Dedifferentiated amniotic fluid mesenchymal stem cell (primary cell): ENCODE measurements around the gene ANO5.

Experiments used
- DNase-seq: peaks from one replicate; pipeline ENCODE4 v3.0.0-alpha.2; 2016; ENCODE audit errors: extremely low spot score

Gene ANO5

GRCh38 chr11:22192642-22193347, at the start of gene ANO5:
TSS of gene ANO5 (plus strand) at chr11:22193085. CDS start at chr11:22193493, 408 bp downstream.
- DNase-seq: no peak

GRCh38 chr11:22151649-22152197, 41.2 kb upstream of the ANO5 start:
- DNase-seq: no peak

GRCh38 chr11:22157531-22157930, 35.4 kb upstream of the ANO5 start:
- no peak for DNase-seq

GRCh38 chr11:22161489-22161888, 31.4 kb upstream of the ANO5 start:
- no peak for DNase-seq

- no peak for DNase-seq
Observed at GRCh38 chr11:22162756-22163155, 30.1 kb upstream of the ANO5 start.

GRCh38 chr11:22163394-22163797, 29.5 kb upstream of the ANO5 start:
- DNase-seq: no peak

- no peak for DNase-seq
Observed at GRCh38 chr11:22165087-22165486, 27.8 kb upstream of the ANO5 start.

GRCh38 chr11:22165759-22166513, 26.9 kb upstream of the ANO5 start:
- no peak for DNase-seq

GRCh38 chr11:22169833-22170232, 23.1 kb upstream of the ANO5 start:
- DNase-seq: peak; percentile 16

- DNase-seq: no peak
Observed at GRCh38 chr11:22173532-22173931, 19.4 kb upstream of the ANO5 start.

GRCh38 chr11:22177186-22177585, 15.7 kb upstream of the ANO5 start:
- no peak for DNase-seq

- DNase-seq: no peak
Observed at GRCh38 chr11:22179626-22180025, 13.3 kb upstream of the ANO5 start.

- no peak for DNase-seq
Observed at GRCh38 chr11:22180131-22180530, 12.8 kb upstream of the ANO5 start.

- DNase-seq: no peak
Observed at GRCh38 chr11:22189660-22190059, 3.2 kb upstream of the ANO5 start.

GRCh38 chr11:22190827-22191463, 1.9 kb upstream of the ANO5 start:
- DNase-seq: no peak

- no peak for DNase-seq
Observed at GRCh38 chr11:22192289-22192641, 620 bp upstream of the ANO5 start.

GRCh38 chr11:22193348-22194051, 615 bp downstream of the ANO5 start:
- DNase-seq: no peak

GRCh38 chr11:22194306-22194705, 1.4 kb downstream of the ANO5 start:
- DNase-seq: no peak

GRCh38 chr11:22194907-22195306, 2.0 kb downstream of the ANO5 start:
- no peak for DNase-seq

- no peak for DNase-seq
Observed at GRCh38 chr11:22197139-22198005, 4.5 kb downstream of the ANO5 start.

GRCh38 chr11:22199243-22199642, 6.4 kb downstream of the ANO5 start:
- DNase-seq: no peak
